Activated naive CD4-positive, alpha-beta T cell treated with anti-CD3 and anti-CD28 coated beads for 36 hours (primary cell): ENCODE measurements around the gene KRT86. TPM values are rescaled to one million over a fixed set of nuclear protein-coding genes. Genes with fewer than 3 reads are reported as not detected.
A peak's percentile ranks its signal among the peaks of the same experiment; 100 is the strongest.
"Not testable (repeated sequence)": the region's sequence is repeated elsewhere in the genome, so short reads cannot be mapped to it uniquely, and the experiment has no call there.

Experiments used
- CTCF ChIA-PET: fragments of 350-600 bp; sonication (Branson Sonifier 250); formaldehyde crosslinking; loops from one replicate; lab custom pipeline; 2021; ENCODE audit warnings: antibody characterized with exemption; lab: Charles Lee
- DNase-seq: peaks from one replicate; pipeline ENCODE4 v3.0.0-alpha.2; 2020
- H3K27ac Mint-ChIP-seq: one replicate; pipeline ENCODE4 v1.8.0; 2021; ENCODE audit warnings: mild to moderate bottlenecking, mixed read lengths
- H3K27me3 Mint-ChIP-seq: one replicate; pipeline ENCODE4 v1.8.0; 2021; ENCODE audit warnings: low read depth, mixed read lengths
- H3K36me3 Mint-ChIP-seq: one replicate; pipeline ENCODE4 v1.8.0; 2021; ENCODE audit warnings: low read depth, mixed read lengths
- H3K4me1 Mint-ChIP-seq: one replicate; pipeline ENCODE4 v1.8.0; 2021; ENCODE audit warnings: low read depth, mixed read lengths
- H3K4me3 Mint-ChIP-seq: one replicate; pipeline ENCODE4 v1.8.0; 2021; ENCODE audit warnings: mild to moderate bottlenecking, moderate library complexity, mixed read lengths
- H3K9me3 Mint-ChIP-seq: one replicate; pipeline ENCODE4 v1.8.0; 2021; ENCODE audit warnings: mixed read lengths
- intact Hi-C: fragments of 100-400 bp; cut with micrococcal nuclease; formaldehyde crosslinking; loops from one replicate; pipeline ENCODE4 v1.15.1; 2023
- total RNA-seq, 2 experiments: library from RNA; stranded (reverse); gene quantifications; one replicate each; pipeline ENCODE4 v1.2.3, GENCODE V29; 2021

KRT86 gene
- total RNA-seq, 2 experiments from 2014 or later = 0.15 TPM; not detected in 1

GRCh38 chr12:52345041-52345440 is 70.6 kb downstream of the KRT86 start:
- H3K4me1 Mint-ChIP-seq, H3K4me3 Mint-ChIP-seq, DNase-seq, intact Hi-C loops, H3K36me3 Mint-ChIP-seq, H3K9me3 Mint-ChIP-seq, H3K27ac Mint-ChIP-seq, H3K27me3 Mint-ChIP-seq: not testable (repeated sequence)
- CTCF ChIA-PET = interaction anchor here (0.6 kb wide), 1 partner anchor 229 kb away, joined by 3 read pairs; no protein-coding TSS in a partner anchor

GRCh38 chr12:52346593-52346992 is 72.1 kb downstream of the KRT86 start:
- Mint-ChIP-seq H3K36me3 (no peaks in the 10 kb centered on the region), H3K27me3 (no peaks in the 10 kb centered on the region), H3K9me3 (no peaks in the 10 kb centered on the region), H3K4me3 (no peak overlapping the region), H3K4me1 (peaks cover 5% of the 10 kb centered on the region), H3K27ac (no peak overlapping the region)
- no peak for DNase-seq
- CTCF ChIA-PET = no interaction called here
- intact Hi-C loops = no loop called here

DNA sequence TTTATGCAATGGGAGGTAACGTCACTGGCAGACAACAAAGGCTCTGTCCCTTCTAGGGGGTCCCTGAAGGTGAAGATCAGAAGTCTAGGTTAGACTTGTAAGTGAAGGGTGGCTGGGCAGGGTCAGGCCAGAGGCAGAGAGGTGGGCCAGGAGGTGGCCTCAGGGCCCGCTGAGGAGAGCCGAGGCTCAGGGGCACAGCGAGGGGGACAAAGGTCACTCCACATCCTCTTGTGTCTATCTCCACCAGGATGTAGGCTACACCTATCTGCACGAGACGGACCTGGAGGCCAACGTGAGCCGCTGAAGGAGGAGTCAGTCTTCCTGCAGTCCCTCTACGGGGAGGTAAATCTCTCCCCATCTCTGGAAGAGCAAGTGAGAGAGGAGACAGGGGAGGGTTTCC is 72.6 kb downstream of the KRT86 start:
- CTCF ChIA-PET = no interaction called here
- no peaks in the 10 kb centered on the region for H3K36me3 Mint-ChIP-seq
- H3K4me1 Mint-ChIP-seq = peaks cover 9% of the 10 kb centered on the region
- no peak overlapping the region for H3K4me3 Mint-ChIP-seq
- H3K27ac Mint-ChIP-seq = no peak overlapping the region
- no peak for DNase-seq
- no peaks in the 10 kb centered on the region for H3K27me3 Mint-ChIP-seq
- H3K9me3 Mint-ChIP-seq = no peaks in the 10 kb centered on the region
- intact Hi-C loops = no loop called here

GRCh38 chr12:52347551-52348510 is 73.4 kb downstream of the KRT86 start:
- CTCF ChIA-PET = no interaction called here
- Mint-ChIP-seq H3K27me3 (no peaks in the 10 kb centered on the region), H3K4me3 (no peak overlapping the region), H3K27ac (no peak overlapping the region), H3K9me3 (no peaks in the 10 kb centered on the region), H3K4me1 (peaks cover 15% of the 10 kb centered on the region), H3K36me3 (no peaks in the 10 kb centered on the region)
- DNase-seq = no peak
- intact Hi-C loops = no loop called here

DNA sequence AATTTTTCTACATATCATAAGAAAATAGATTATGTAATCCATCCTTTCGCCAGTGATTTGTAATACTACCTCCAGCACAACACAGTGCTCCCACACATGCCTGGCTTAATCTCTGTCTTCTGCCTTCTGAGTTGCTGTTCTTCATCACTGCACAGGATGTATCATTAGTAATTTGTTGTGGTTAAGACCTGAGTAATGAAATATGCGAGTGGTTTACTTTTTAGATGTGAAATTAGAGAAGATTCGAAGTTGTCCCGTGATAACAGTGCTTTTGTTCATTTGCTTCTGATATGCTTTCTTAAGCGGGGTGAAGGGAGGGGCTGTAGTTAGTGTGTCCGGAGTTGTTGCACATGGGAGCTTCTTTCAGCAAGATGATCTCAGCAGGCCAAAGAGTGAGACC is 74.8 kb downstream of the KRT86 start:
- Mint-ChIP-seq H3K4me1 (peaks cover 15% of the 10 kb centered on the region), H3K4me3 (no peak overlapping the region), H3K27ac (no peak overlapping the region), H3K36me3 (no peaks in the 10 kb centered on the region), H3K27me3 (no peaks in the 10 kb centered on the region), H3K9me3 (no peaks in the 10 kb centered on the region)
- intact Hi-C loops = no loop called here
- DNase-seq = no peak
- CTCF ChIA-PET = no interaction called here

GRCh38 chr12:52350021-52350620 is 75.7 kb downstream of the KRT86 start:
- Mint-ChIP-seq H3K27me3 (no peaks in the 10 kb centered on the region), H3K4me1 (peaks cover 15% of the 10 kb centered on the region), H3K9me3 (no peaks in the 10 kb centered on the region), H3K27ac (no peak overlapping the region), H3K36me3 (no peaks in the 10 kb centered on the region), H3K4me3 (no peak overlapping the region)
- DNase-seq = no peak
- intact Hi-C loops = no loop called here
- CTCF ChIA-PET = no interaction called here

- H3K4me1 Mint-ChIP-seq = peaks cover 15% of the 10 kb centered on the region
- no peaks in the 10 kb centered on the region for H3K9me3 Mint-ChIP-seq
- intact Hi-C loops = no loop called here
- no peak overlapping the region for H3K4me3 Mint-ChIP-seq
- H3K36me3 Mint-ChIP-seq = no peaks in the 10 kb centered on the region
- H3K27me3 Mint-ChIP-seq = no peaks in the 10 kb centered on the region
- CTCF ChIA-PET = interaction anchor here (1.1 kb wide), 2 partner anchors 11 to 24 kb away, joined by 3 read pairs; no protein-coding TSS in a partner anchor
- H3K27ac Mint-ChIP-seq = no peak overlapping the region
- DNase-seq = no peak
Measured at GRCh38 chr12:52350786-52351185, 76.3 kb downstream of the KRT86 start.

GRCh38 chr12:52351196-52352059 is 77.0 kb downstream of the KRT86 start:
- Mint-ChIP-seq H3K27ac (no peak overlapping the region), H3K36me3 (no peaks in the 10 kb centered on the region), H3K4me1 (peaks cover 15% of the 10 kb centered on the region), H3K27me3 (no peaks in the 10 kb centered on the region), H3K4me3 (no peak overlapping the region), H3K9me3 (no peaks in the 10 kb centered on the region)
- intact Hi-C loops = no loop called here
- DNase-seq = peak; percentile 42
- CTCF ChIA-PET = interaction anchor here (0.8 to 1.1 kb wide), 3 partner anchors 10 to 146 kb away, joined by 3 read pairs; no protein-coding TSS in a partner anchor

- no peak for DNase-seq
- H3K36me3 Mint-ChIP-seq = no peaks in the 10 kb centered on the region
- intact Hi-C loops = no loop called here
- no peak overlapping the region for H3K27ac Mint-ChIP-seq
- no peak overlapping the region for H3K4me3 Mint-ChIP-seq
- H3K9me3 Mint-ChIP-seq = no peaks in the 10 kb centered on the region
- CTCF ChIA-PET = interaction anchor here (1.1 kb wide), 2 partner anchors 131 to 262 kb away, joined by 3 read pairs; no protein-coding TSS in a partner anchor
- peaks cover 19% of the 10 kb centered on the region for H3K4me1 Mint-ChIP-seq
- no peaks in the 10 kb centered on the region for H3K27me3 Mint-ChIP-seq
Measured at GRCh38 chr12:52352951-52353350, 78.5 kb downstream of the KRT86 start.

DNA sequence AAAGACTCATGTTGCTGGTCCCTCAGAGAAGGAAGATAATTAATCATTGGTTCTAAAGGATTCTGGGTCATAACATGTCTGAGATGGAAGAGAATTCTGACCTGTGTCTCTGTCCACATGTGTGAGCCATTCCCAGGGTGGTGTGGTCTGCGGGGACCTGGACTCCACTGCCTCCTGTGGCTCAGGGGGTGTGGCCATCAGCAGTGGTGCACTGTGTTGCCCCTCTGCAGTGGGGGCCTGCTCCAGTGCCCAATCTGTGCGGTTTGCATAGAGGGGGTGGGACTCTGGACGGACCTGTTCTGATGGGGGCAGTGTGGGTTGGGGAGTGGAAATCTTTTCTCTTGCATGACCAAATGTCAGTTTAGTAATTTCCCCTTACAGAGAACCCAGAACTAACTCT is 79.3 kb downstream of the KRT86 start:
- no peaks in the 10 kb centered on the region for H3K9me3 Mint-ChIP-seq
- no peak for DNase-seq
- H3K27ac Mint-ChIP-seq = no peak overlapping the region
- CTCF ChIA-PET = no interaction called here
- intact Hi-C loops = no loop called here
- H3K4me1 Mint-ChIP-seq = peaks cover 24% of the 10 kb centered on the region
- no peak overlapping the region for H3K4me3 Mint-ChIP-seq
- H3K36me3 Mint-ChIP-seq = no peaks in the 10 kb centered on the region
- no peaks in the 10 kb centered on the region for H3K27me3 Mint-ChIP-seq

DNA sequence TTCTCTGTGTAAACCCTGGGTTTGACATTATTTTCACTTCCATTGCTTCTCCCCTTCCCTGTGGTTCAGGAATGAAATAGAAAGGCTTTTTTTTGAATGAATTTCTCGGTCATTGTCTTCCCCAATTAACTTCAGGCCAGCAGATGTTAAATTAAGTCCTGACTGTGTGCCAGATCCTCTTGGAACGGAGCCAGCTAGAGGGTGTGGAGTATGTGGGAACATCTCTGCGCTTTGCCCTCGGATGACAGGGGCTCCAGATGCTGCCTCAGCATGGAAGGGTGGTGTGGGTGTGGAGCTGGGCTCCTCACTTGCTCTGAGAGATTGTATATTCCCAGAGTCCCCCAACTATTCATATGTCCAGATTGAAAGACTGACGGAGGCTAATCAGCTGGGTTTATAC is 79.8 kb downstream of the KRT86 start:
- CTCF ChIA-PET = no interaction called here
- H3K36me3 Mint-ChIP-seq = no peaks in the 10 kb centered on the region
- no peak overlapping the region for H3K4me3 Mint-ChIP-seq
- H3K27ac Mint-ChIP-seq = no peak overlapping the region
- intact Hi-C loops = no loop called here
- no peaks in the 10 kb centered on the region for H3K9me3 Mint-ChIP-seq
- peaks cover 28% of the 10 kb centered on the region for H3K4me1 Mint-ChIP-seq
- DNase-seq = no peak
- H3K27me3 Mint-ChIP-seq = no peaks in the 10 kb centered on the region

- Mint-ChIP-seq H3K36me3 (no peaks in the 10 kb centered on the region), H3K27me3 (no peaks in the 10 kb centered on the region), H3K4me1 (peaks cover 35% of the 10 kb centered on the region), H3K9me3 (no peaks in the 10 kb centered on the region), H3K4me3 (no peak overlapping the region), H3K27ac (no peak overlapping the region)
- DNase-seq = no peak
- intact Hi-C loops = no loop called here
- CTCF ChIA-PET = interaction anchor here (0.6 kb wide), 1 partner anchor 43 kb away, joined by 3 read pairs; no protein-coding TSS in a partner anchor
Measured at GRCh38 chr12:52355176-52355575, 80.7 kb downstream of the KRT86 start.
